Measurements from ENCODE around the gene USP34. TPM values are rescaled to one million over a fixed set of nuclear protein-coding genes. Genes with fewer than 3 reads are reported as not detected.
"Not testable (repeated sequence)": the region's sequence is repeated elsewhere in the genome, so short reads cannot be mapped to it uniquely, and the experiment has no call there.

Gene USP34
- total and polyA plus RNA-seq, 2 donors from 2014 or later, result 37.2 to 112 TPM

DNA sequence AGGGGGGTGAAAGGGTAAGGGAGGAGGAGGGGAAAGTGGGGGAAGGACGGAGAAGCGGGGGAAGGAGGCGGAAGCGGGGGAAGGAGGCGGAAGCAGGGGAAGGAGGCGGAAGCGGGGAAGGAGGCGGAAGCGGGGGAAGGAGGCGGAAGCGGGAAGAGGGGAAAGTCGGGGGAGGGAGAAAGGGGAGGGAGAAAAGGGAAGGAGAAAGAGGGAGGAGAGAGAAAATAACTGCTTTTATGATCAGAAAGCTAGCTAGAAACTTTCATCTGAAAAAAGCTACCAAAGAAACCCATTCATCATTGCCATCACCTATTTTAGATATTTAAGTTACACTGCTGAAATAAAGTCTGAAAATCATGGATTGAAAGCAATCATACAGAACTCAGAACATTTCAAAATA lies 72.5 kb downstream of the USP34 start:
- Histone ChIP-seq H3K4me3 (ENCODE audit: low read length in 3 of 3) (no peak overlapping the region), H3K4me1 (ENCODE audit: control insufficient read depth in 2 of 3, insufficient read depth in 2 of 3, low read depth in 1 of 3, low read length in 3 of 3) (no peaks in the 10 kb centered on the region), H3K27me3 (ENCODE audit: control insufficient read depth, insufficient read depth, low read length) (no peaks in the 10 kb centered on the region), H3K9ac (ENCODE audit: low read length in 3 of 3) (no peak overlapping the region), H3K36me3 (ENCODE audit: control insufficient read depth in 2 of 3, insufficient read depth in 3 of 3, low read length in 3 of 3) (peaks cover 0 to 5% (median 0%) of the 10 kb centered on the region in 3 donors), H3K27ac (ENCODE audit: low read depth in 2 of 2, low read length in 2 of 2) (no peak overlapping the region), H3K9me3 (ENCODE audit: control insufficient read depth in 2 of 3, insufficient read depth in 1 of 3, low read length in 3 of 3) (no peaks in the 10 kb centered on the region)
- FAIRE-seq, result no peak
- TF ChIP-seq, protein P1, sequence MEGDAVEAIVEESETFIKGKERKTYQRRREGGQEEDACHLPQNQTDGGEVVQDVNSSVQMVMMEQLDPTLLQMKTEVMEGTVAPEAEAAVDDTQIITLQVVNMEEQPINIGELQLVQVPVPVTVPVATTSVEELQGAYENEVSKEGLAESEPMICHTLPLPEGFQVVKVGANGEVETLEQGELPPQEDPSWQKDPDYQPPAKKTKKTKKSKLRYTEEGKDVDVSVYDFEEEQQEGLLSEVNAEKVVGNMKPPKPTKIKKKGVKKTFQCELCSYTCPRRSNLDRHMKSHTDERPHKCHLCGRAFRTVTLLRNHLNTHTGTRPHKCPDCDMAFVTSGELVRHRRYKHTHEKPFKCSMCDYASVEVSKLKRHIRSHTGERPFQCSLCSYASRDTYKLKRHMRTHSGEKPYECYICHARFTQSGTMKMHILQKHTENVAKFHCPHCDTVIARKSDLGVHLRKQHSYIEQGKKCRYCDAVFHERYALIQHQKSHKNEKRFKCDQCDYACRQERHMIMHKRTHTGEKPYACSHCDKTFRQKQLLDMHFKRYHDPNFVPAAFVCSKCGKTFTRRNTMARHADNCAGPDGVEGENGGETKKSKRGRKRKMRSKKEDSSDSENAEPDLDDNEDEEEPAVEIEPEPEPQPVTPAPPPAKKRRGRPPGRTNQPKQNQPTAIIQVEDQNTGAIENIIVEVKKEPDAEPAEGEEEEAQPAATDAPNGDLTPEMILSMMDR (IDR thresholded peaks at IDR 0.05; ENCODE audit: borderline replicate concordance, extremely low read depth, insufficient read depth), result no peak
- DNase-seq, result no peak
- intact Hi-C loops (cut with DNase I), result no loop called here

GRCh38 chr2:61396005-61396404 lies 74.9 kb downstream of the USP34 start:
- TF ChIP-seq, protein P1 (IDR thresholded peaks at IDR 0.05; ENCODE audit: borderline replicate concordance, extremely low read depth, insufficient read depth), result no peak
- FAIRE-seq, result no peak
- intact Hi-C loops (cut with DNase I), result no loop called here
- Histone ChIP-seq H3K27me3 (ENCODE audit: control insufficient read depth, insufficient read depth, low read length) (no peaks in the 10 kb centered on the region), H3K9ac (ENCODE audit: low read length in 3 of 3) (no peak overlapping the region), H3K4me1 (ENCODE audit: control insufficient read depth in 2 of 3, insufficient read depth in 2 of 3, low read depth in 1 of 3, low read length in 3 of 3) (no peaks in the 10 kb centered on the region), H3K27ac (ENCODE audit: low read depth in 2 of 2, low read length in 2 of 2) (no peak overlapping the region), H3K36me3 (ENCODE audit: control insufficient read depth in 2 of 3, insufficient read depth in 3 of 3, low read length in 3 of 3) (peaks cover 0 to 5% (median 0%) of the 10 kb centered on the region in 3 donors), H3K4me3 (ENCODE audit: low read length in 3 of 3) (no peak overlapping the region), H3K9me3 (ENCODE audit: control insufficient read depth in 2 of 3, insufficient read depth in 1 of 3, low read length in 3 of 3) (no peaks in the 10 kb centered on the region)
- DNase-seq, result no peak

- DNase-seq; H3K36me3 ChIP-seq (ENCODE audit: control insufficient read depth in 2 of 3, insufficient read depth in 3 of 3, low read length in 3 of 3); H3K9ac ChIP-seq (ENCODE audit: low read length in 3 of 3); H3K9me3 ChIP-seq (ENCODE audit: control insufficient read depth in 2 of 3, insufficient read depth in 1 of 3, low read length in 3 of 3); H3K4me1 ChIP-seq (ENCODE audit: control insufficient read depth in 2 of 3, insufficient read depth in 2 of 3, low read depth in 1 of 3, low read length in 3 of 3); H3K27me3 ChIP-seq (ENCODE audit: control insufficient read depth, insufficient read depth, low read length); H3K27ac ChIP-seq (ENCODE audit: low read depth in 2 of 2, low read length in 2 of 2); H3K4me3 ChIP-seq (ENCODE audit: low read length in 3 of 3); intact Hi-C loops (cut with DNase I): not testable (repeated sequence)
- peak; percentile 99 for FAIRE-seq
These were observed 83.3 kb downstream of the USP34 start for GRCh38 chr2:61387588-61387987.

DNA sequence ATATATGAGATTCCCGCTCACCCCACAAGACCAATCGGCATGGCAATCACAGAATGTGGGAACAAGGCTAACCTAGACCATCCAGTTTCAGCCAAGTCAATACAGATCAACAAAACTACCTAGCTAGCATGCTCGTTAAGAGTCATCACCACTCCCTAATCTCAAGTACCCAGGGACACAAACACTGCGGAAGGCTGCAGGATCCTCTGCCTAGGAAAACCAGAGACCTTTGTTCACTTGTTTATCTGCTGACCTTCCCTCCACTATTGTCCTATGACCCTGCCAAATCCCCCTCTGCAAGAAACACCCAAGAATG lies 90.0 kb downstream of the USP34 start:
- H3K27ac ChIP-seq (ENCODE audit: low read depth in 2 of 2, low read length in 2 of 2); H3K9ac ChIP-seq (ENCODE audit: low read length in 3 of 3); intact Hi-C loops (cut with DNase I); FAIRE-seq; H3K4me3 ChIP-seq (ENCODE audit: low read length in 3 of 3); DNase-seq; H3K27me3 ChIP-seq (ENCODE audit: control insufficient read depth, insufficient read depth, low read length); H3K9me3 ChIP-seq (ENCODE audit: control insufficient read depth in 2 of 3, insufficient read depth in 1 of 3, low read length in 3 of 3); H3K4me1 ChIP-seq (ENCODE audit: control insufficient read depth in 2 of 3, insufficient read depth in 2 of 3, low read depth in 1 of 3, low read length in 3 of 3): not testable (repeated sequence)
- H3K36me3 ChIP-seq (ENCODE audit: control insufficient read depth in 2 of 3, insufficient read depth in 3 of 3, low read length in 3 of 3), result peaks cover 0 to 11% (median 9%) of the 10 kb centered on the region in 3 donors

Measured in kidney (tissue), 14 donors.